Esophagus squamous epithelium (tissue), 4 donors: ENCODE data around the gene PTPRG.

Experiments
- POLR2A ChIP-seq, 4 donors: fragments of 450-650 bp; IDR thresholded peaks; one replicate each; pipeline ENCODE4 v1.6.1; 2017; ENCODE audit warnings: antibody characterized with exemption in 4 of 4, mild to moderate bottlenecking in 4 of 4, moderate library complexity in 3 of 4
- TF ChIP-seq, protein P1 (sequence below), 6 experiments: fragments of 450-650 bp in 4 of 6; fragments of 200-600 bp in 2 of 6; sonication (generic) in 2 of 6; IDR thresholded peaks; one replicate each; pipeline ENCODE4 v1.5.1; 2016 to 2019; ENCODE audit warnings: antibody characterized with exemption in 6 of 6, mild to moderate bottlenecking in 4 of 6, moderate library complexity in 4 of 6

DNA sequence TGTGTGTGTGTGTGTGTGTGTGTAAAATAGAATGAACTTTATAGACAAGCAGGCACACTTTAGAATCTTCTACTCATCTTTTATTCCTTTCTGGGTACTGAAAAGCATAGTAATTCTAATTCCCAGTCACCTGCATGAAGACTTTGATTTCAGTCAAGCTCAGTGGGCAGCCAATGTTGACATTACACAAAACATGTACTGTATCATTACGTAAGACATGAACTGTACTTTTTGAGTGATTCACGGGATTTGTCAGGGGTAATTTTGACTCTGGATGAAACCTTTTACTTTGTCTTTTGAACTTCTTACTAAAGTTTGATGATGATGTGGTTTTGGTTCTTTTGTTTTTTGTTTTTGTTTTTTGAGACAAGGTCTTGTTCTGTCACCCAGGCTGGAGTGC, 38.8 kb downstream of the PTPRG start:
- TF ChIP-seq, protein P1, sequence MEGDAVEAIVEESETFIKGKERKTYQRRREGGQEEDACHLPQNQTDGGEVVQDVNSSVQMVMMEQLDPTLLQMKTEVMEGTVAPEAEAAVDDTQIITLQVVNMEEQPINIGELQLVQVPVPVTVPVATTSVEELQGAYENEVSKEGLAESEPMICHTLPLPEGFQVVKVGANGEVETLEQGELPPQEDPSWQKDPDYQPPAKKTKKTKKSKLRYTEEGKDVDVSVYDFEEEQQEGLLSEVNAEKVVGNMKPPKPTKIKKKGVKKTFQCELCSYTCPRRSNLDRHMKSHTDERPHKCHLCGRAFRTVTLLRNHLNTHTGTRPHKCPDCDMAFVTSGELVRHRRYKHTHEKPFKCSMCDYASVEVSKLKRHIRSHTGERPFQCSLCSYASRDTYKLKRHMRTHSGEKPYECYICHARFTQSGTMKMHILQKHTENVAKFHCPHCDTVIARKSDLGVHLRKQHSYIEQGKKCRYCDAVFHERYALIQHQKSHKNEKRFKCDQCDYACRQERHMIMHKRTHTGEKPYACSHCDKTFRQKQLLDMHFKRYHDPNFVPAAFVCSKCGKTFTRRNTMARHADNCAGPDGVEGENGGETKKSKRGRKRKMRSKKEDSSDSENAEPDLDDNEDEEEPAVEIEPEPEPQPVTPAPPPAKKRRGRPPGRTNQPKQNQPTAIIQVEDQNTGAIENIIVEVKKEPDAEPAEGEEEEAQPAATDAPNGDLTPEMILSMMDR (IDR thresholded peaks at IDR 0.05) = no peak
- no peak for TF ChIP-seq POLR2A (IDR thresholded peaks at IDR 0.05)
